Nephron (organoid): ENCODE measurements around the gene KMT2C.

Experiments
- H3K27ac Mint-ChIP-seq, 3 experiments: 2 replicates each; pipeline ENCODE4 v1.8.0; 2020; ENCODE audit warnings: mixed read lengths in 3 of 3, mild to moderate bottlenecking in 2 of 3, moderate library complexity in 1 of 3
- H3K27me3 Mint-ChIP-seq: 2 replicates; pipeline ENCODE4 v1.8.0; 2021; ENCODE audit warnings: low read depth, mild to moderate bottlenecking, moderate library complexity, mixed read lengths
- H3K36me3 Mint-ChIP-seq: 2 replicates; pipeline ENCODE4 v1.8.0; 2020; ENCODE audit warnings: low read depth, mixed read lengths
- H3K4me1 Mint-ChIP-seq: 2 replicates; pipeline ENCODE4 v1.8.0; 2020; ENCODE audit warnings: mixed read lengths
- H3K4me3 Mint-ChIP-seq, 3 experiments: 2 replicates each; pipeline ENCODE4 v1.8.0; 2020; ENCODE audit warnings: mild to moderate bottlenecking in 3 of 3, mixed read lengths in 3 of 3, moderate library complexity in 2 of 3
- H3K9me3 Mint-ChIP-seq: 2 replicates; pipeline ENCODE4 v1.8.0; 2020; ENCODE audit warnings: mixed read lengths
- TF ChIP-seq, protein P1 (sequence below), 3 experiments: fragments of 200-600 bp; sonication (generic); IDR thresholded peaks; one replicate each; pipeline ENCODE4 v1.5.0; 2021; ENCODE audit warnings: antibody characterized with exemption in 3 of 3; ENCODE audit not compliant: unreplicated experiment in 3 of 3

The KMT2C gene

DNA sequence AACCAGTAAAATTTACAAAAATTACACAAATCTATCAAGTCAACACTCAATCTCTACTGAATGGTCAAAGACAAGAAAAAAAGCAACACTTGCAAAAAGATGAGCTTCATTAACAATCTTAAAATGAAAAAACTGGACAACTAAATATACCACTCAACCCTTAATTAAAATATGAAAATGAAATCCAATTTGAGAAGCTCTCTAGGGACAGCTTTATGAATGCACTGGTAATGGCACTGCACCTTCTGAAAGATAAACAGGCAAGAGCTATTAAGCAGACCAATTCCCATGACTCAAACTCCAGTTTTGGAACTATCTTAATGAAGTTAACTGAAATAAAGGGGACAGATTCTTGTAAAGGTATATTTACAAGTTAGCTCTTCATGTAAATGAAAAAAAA, 274.6 kb downstream of the KMT2C start:
- TF ChIP-seq, protein P1, sequence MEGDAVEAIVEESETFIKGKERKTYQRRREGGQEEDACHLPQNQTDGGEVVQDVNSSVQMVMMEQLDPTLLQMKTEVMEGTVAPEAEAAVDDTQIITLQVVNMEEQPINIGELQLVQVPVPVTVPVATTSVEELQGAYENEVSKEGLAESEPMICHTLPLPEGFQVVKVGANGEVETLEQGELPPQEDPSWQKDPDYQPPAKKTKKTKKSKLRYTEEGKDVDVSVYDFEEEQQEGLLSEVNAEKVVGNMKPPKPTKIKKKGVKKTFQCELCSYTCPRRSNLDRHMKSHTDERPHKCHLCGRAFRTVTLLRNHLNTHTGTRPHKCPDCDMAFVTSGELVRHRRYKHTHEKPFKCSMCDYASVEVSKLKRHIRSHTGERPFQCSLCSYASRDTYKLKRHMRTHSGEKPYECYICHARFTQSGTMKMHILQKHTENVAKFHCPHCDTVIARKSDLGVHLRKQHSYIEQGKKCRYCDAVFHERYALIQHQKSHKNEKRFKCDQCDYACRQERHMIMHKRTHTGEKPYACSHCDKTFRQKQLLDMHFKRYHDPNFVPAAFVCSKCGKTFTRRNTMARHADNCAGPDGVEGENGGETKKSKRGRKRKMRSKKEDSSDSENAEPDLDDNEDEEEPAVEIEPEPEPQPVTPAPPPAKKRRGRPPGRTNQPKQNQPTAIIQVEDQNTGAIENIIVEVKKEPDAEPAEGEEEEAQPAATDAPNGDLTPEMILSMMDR (IDR thresholded peaks at IDR 0.05; ENCODE audit: unreplicated experiment in 3 of 3): no peak
- Mint-ChIP-seq H3K27me3 (no peaks in the 10 kb centered on the region), H3K4me1 (no peaks in the 10 kb centered on the region), H3K9me3 (no peaks in the 10 kb centered on the region), H3K36me3 (peaks cover 68% of the 10 kb centered on the region), H3K27ac (no peak overlapping the region), H3K4me3 (no peak overlapping the region)

DNA sequence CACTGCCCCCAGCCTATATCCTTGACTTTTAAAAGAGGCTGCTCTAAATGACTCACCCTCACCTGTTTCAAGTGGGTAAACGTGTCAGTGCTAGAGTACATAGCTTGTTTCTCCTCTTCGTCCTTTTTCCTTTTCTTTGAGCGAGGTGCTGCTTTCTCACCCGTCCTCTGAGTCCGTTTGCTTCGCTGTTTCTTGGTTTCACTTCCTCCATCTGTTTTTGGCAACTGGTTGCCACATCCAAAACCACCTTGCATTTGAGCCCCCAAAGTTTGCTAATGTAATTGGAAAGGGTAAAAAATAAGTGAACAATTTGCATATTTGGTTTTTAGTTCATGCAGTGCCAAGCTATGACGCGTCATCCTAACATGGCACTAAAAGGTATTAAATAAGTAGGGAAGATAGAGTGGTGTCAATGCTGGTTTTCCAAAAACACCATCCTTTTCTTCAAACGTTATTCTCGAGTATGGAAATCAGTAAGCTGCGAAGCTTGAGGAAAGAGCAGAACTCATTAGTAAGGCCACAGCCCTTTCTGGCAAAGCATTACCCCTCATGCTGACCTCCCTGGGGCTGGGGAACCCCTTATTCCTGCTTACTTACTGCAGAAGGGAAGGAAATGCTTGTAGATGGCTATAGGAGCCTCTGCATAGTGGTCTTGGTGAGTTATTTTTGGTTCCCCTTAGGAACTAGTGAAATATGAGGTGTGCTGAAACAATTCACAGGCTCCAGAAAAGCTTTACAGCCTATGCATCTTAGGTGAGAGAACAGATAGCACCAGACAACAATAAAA, 276.8 kb downstream of the KMT2C start:
- Mint-ChIP-seq H3K4me1 (no peaks in the 10 kb centered on the region), H3K36me3 (peaks cover 73% of the 10 kb centered on the region), H3K27ac (no peak overlapping the region), H3K27me3 (no peaks in the 10 kb centered on the region), H3K9me3 (no peaks in the 10 kb centered on the region), H3K4me3 (no peak overlapping the region)
- TF ChIP-seq, protein P1 (IDR thresholded peaks at IDR 0.05; ENCODE audit: unreplicated experiment in 3 of 3): no peak

DNA sequence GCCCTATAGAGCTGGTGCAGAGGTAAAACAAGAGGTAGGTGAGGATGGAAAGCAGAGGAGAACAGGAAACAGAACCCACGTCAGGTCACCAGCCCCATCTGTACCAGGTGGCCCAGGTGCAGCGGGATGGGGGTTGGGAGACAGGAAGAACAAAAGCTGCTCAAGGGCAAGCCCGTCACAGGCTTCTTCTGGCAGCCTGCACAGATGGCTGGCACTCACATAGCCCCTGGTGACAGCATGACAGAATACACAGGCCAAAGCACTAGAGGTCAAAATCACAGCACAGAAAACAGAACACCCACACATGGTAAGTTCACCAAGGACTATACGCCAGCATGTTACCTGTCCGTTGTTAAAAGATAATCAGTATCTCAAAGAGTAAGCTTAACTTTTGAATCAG, 283.5 kb downstream of the KMT2C start:
- H3K27me3 Mint-ChIP-seq: no peaks in the 10 kb centered on the region
- H3K4me3 Mint-ChIP-seq: no peak overlapping the region
- H3K9me3 Mint-ChIP-seq: no peaks in the 10 kb centered on the region
- no peak overlapping the region for H3K27ac Mint-ChIP-seq
- H3K4me1 Mint-ChIP-seq: no peaks in the 10 kb centered on the region
- peaks cover 82% of the 10 kb centered on the region for H3K36me3 Mint-ChIP-seq
- TF ChIP-seq, protein P1 (IDR thresholded peaks at IDR 0.05; ENCODE audit: unreplicated experiment in 3 of 3): no peak

DNA sequence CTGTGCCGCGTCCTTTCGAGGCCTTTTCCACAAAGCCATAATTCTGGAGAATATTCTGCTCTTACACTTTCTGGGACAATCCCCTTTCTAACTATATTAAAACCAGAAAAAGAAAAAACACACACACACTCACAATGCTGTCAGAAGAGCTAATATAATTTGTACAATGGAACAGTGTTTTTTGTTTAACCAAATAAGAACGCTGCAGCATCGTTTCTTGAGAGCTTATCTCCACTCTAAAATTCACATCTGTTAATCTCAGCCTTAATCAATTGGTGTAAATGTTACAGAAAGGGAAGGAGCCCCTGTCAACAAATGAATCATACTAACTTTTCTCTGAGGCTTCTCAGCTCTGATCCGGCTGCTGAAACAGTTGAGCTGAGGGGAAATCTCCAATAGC, 286.4 kb downstream of the KMT2C start:
- peaks cover 86% of the 10 kb centered on the region for H3K36me3 Mint-ChIP-seq
- H3K27ac Mint-ChIP-seq: no peak overlapping the region
- H3K4me1 Mint-ChIP-seq: no peaks in the 10 kb centered on the region
- TF ChIP-seq, protein P1 (IDR thresholded peaks at IDR 0.05; ENCODE audit: unreplicated experiment in 3 of 3): no peak
- no peaks in the 10 kb centered on the region for H3K27me3 Mint-ChIP-seq
- H3K9me3 Mint-ChIP-seq: no peaks in the 10 kb centered on the region
- H3K4me3 Mint-ChIP-seq: no peak overlapping the region

DNA sequence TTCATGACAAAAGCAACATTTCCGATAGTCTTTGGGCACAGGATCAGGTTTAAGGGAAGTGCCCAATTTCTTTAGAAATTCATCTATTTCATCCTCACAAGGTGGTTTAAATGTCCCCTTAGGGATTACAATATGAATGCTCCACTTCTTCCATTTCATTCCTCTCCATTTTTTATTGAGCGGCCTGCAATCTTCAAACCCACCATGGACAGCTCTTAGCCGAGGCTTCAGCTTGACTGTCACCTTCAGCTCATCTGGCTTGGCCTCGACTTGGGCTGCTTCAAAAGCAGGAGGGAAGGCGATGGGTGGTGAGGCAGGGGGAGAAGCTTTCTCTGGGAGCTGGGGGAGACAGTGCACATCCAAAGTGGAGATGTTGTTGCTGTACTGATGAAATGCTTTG, 287.1 kb downstream of the KMT2C start:
- Mint-ChIP-seq H3K27ac (no peak overlapping the region), H3K27me3 (no peaks in the 10 kb centered on the region), H3K9me3 (no peaks in the 10 kb centered on the region), H3K36me3 (peaks cover 84% of the 10 kb centered on the region), H3K4me3 (no peak overlapping the region), H3K4me1 (no peaks in the 10 kb centered on the region)
- TF ChIP-seq, protein P1 (IDR thresholded peaks at IDR 0.05; ENCODE audit: unreplicated experiment in 3 of 3): no peak

DNA sequence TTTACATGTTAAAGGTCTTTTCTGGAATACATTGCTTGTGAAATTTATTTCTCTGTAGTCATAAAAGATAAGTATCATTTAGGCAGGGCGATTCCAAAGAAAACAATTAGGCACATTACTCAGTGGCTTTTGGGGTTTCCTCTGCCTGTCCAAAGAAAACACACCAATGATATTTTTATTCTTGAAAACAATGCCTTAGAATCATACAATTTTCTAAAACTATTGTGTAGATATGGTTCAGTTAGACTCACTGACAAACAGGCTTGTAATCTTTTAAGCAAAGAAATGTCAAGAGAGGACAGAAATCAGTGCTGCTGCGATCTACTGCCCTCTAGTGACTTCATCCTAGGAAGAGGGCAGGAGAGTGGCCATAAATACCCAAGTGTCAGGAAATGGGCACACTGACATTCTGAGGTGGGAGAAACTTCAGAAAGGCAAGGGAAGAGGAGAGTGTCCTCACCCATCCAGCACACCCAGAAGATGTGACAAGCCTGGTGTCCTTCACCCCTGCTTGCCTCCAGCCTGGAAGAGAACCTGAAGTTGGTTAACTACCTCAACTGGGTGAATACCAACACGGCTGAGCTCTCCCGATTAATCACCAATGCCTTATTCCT, 289.8 kb downstream of the KMT2C start:
- H3K27ac Mint-ChIP-seq: peak overlapping the region in 1 of 3 experiments; percentile 42
- TF ChIP-seq, protein P1 (IDR thresholded peaks at IDR 0.05; ENCODE audit: unreplicated experiment in 3 of 3): peak; percentile 38 to 54 (median 50)
- H3K4me3 Mint-ChIP-seq: no peak overlapping the region
- H3K9me3 Mint-ChIP-seq: no peaks in the 10 kb centered on the region
- no peaks in the 10 kb centered on the region for H3K4me1 Mint-ChIP-seq
- no peaks in the 10 kb centered on the region for H3K27me3 Mint-ChIP-seq
- H3K36me3 Mint-ChIP-seq: peaks cover 86% of the 10 kb centered on the region
